DMS114 treated with DMSO at 0.1 percent for 48 hours (cell line): ENCODE data around the gene RASSF1.
A peak's percentile ranks its signal among the peaks of the same experiment; 100 is the strongest.

Source experiments
- DNase-seq: peaks from one replicate; lab custom pipeline; 2025; ENCODE audit not compliant: unreplicated experiment; lab: John Stamatoyannopoulos, UW

The RASSF1 gene

DNA sequence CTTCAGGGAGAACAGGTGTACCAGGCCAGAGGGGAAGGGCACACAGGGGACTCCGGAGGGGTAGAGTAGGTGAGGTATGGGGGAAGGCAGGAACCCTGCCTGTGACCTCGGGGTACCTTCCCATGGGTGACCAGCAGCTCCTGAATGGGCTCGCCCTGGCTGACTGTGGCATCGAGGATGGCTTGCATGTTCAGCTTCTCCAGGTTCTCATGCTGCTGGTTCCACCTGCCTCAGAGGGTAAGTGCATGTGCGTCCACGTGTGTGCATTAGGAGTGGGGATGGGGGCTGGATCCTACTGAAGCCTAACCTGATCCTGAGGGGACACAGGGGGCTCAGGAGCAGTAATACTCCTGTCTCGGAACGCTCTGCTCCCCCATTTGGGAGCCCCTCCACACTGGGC is 4.4 kb upstream of the RASSF1 start:
- no peak for DNase-seq

- DNase-seq, result no peak
These were observed 2.4 kb upstream of the RASSF1 start for GRCh38 chr3:50342813-50343633.

DNA sequence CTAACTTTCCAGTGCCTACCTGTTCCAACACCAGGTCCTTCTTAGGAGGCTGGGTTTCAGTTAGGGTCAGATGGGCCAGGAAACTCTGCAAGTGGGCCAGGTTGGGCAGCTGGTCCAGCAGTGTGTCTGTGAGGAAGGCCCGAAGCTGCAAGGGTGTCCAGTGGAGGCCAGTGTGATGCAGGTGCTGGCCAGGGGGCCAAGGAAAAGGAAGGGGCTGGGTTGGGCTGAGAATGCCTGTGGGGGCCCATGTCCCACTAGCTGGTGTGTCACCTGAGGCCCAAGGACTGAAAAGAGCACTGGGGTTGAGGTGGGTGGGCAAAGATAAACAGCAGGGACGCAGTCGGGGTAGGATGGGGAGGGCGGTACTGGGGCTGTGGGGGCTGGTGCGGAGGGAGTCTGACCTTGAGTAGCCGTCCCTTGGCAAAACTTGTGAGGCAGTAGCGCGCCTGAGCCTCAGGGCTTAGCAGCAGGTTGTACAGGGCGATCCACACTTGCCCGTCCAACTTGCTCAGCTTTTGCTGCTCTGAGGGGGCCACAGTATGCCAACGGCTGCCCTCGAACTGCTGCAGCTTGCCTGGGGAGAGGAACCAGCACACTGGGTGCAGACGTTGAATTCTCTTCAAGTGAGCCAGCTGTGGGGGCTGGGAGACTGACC is 1.5 kb upstream of the RASSF1 start:
- DNase-seq, result no peak

GRCh38 chr3:50341537-50341936 is 901 bp upstream of the RASSF1 start:
- no peak for DNase-seq

GRCh38 chr3:50340147-50340447 is 539 bp downstream of the RASSF1 start:
- DNase-seq, result no peak

DNA sequence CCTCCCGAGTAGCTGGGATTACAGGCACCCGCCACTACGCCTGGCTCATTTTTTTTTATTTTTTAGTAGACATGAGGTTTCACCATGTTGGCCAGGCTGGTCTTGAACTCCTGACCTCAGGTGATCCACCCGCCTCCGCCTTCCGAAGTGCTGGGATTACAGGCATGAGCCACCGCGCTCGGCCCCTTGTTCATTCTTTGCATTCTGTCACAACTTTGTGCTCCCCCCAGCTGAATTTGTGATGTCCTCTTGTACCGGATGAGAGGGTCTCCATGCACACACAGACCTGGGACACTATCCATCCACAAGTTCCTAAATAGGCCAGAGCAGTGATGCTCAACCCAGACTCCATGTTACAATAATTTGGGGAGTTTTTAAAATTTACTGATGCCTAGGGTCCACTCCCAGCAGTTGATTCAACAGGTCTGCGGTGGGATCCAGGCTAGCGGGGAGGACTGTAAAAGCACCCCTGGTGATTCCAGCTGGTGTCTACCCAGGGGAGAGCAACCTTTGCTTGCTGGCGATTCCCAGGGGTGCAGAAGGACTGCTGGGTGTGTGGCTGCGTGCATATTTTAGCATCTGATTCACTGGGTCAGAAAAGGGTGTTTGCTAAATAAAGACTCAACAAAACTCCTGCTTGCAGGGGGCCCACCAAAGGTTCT is 1.0 kb downstream of the RASSF1 start:
- DNase-seq, result no peak

DNA sequence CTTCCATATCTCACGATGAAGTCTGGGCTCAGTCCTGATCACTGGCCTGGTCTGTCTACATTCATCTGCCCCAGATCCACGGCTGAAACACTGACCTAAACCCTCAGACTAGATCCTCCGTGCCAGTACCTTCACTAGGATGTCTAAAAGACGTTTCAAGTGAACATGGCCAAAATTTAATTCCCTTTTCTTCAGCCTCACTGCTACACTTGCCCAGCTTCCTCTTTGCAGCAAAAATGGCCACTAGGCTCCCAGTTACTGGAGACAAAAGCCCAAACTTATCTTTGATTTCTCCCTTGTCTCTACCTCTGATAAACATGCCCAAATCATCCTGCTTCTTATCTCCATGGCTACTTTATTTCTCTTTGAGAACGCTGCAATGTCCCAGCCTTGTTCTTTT is 1.7 kb downstream of the RASSF1 start:
- DNase-seq, result no peak

DNA sequence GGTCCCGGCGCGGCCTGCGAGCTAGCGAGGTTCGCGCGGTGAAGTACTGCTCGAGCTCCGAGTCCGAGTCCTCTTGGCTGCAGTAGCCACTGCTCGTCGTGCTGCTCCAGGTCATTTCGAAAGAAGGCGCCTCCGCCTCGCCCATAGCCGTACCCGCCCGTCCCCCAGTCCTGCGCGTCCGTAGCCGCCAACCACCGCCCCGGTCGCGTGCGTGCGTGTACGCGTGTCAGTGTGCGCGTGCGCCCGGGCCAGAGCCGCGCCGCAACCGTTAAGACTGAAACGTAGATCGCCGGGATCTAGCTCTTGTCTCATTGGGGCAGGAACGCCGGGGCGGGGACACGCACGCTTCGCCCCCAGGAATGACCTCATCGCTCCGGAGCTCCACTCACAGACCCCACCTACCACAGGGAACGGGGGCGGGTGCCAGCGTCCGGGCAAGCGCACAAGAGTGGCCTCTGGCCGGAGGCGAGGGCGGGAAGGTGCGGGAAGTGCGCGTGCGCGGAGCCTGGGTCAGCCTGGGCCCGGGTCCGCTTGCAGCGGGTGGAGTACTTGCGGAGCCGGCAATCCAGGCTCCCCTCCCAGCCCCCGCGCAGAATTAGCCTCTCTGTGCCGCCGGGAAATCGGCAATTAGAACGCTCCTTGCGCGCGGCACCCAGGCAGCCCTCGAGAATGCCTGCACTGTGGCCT is 3.3 kb downstream of the RASSF1 start:
- DNase-seq, result peak; percentile 91

DNA sequence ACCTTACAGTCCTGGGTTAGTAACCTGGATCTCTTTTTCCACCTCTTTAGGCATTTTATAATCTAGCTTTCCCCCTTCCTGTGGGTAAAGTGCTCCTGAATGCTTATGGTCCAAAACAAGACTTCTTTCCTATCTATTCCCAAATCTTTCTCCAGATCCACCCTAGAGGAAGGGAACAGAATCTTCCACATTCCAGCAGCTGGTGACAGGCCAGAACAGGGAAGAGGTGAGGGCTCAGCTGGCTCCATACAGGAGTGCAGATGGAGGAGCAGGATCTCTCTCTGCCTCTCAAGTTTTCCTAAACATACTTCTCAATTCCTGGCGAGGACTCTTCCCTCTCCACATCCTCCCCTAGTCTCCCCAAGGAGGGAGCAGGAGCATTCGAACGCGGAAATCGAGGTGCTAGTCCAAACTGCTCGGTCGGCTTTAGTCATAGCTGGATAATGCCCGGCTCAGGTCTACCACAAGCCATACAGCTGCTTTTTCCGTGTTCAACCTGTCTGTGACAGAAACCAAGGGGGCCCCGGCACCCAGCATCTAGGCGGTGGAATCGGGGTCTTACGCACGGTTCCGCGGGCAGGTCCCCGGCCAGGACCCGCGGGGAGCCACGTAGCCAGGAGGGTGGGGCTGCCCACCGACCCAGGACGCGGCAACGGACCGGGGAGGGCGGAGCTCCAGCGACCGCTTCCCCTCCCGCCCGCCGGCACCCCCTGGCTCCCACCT is 4.0 kb downstream of the RASSF1 start:
- no peak for DNase-seq

DNA sequence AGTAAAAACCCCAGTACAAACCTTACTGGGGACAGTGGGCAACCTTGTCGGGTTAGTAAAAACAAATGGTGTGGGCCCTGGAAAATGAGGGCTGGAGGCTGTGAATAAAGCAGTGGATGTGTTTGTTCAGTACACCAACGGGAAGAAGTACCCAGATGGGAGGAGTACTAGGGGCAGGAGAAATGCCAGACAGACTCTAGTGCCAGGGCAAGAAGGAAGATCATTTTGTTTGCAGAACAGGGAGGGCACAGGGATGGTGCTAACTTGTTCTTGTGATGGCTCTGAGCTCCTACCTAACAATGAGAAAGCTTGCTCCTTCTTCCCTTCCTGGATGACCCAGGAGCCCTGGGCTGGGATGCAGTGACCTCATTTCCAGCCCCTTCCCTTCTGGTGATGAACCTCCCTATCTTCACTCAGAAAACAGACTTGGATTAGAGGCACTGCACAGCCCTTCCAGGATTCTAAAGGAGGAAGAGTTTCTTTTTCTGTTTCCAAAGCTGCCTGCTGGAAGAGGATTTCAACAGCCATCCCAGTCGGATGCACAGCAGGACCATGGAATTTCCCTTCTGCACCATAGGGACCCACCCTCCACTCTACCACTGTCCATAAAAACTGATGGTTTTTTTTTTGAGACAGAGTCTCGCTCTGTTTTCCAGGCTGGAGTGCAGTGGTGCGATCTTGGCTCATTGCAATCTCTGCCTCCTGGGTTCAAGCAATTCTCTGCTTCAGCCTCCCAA is 6.1 kb downstream of the RASSF1 start:
- no peak for DNase-seq

- no peak for DNase-seq
These were observed 6.8 kb downstream of the RASSF1 start for GRCh38 chr3:50333744-50334328.

- DNase-seq, result no peak
These were observed 9.2 kb downstream of the RASSF1 start for GRCh38 chr3:50331364-50331907.

DNA sequence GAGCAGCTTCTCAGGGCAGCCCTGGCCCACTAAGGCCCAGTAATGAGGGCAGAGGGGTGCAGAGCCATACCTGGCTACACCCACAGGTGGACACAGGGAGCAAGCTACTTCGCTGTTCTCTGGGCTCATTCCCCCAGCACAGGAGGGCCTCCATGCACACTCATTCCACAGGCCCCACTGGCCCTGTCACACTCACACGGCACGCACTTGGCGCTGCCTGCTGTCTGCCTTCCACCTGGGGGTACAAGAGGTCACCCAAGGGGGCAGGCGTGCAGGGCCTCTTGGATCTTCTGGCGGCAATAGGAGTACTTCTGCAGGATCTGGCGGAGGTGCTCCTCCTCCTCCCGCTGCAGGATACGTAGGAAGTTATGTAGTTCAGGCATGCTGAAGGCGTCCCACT is 10.3 kb downstream of the RASSF1 start:
- no peak for DNase-seq

- DNase-seq, result peak; percentile 77
These were observed 12.5 kb downstream of the RASSF1 start, which contains the start of gene TUSC2 for GRCh38 chr3:50327943-50328691. Gene TUSC2 (minus strand): TSS chr3:50328223. CDS start chr3:50328099, 124 bp downstream.

- no peak for DNase-seq
These were observed 13.5 kb downstream of the RASSF1 start for GRCh38 chr3:50327129-50327528.

- no peak for DNase-seq
These were observed 14.5 kb downstream of the RASSF1 start for GRCh38 chr3:50326182-50326541.

DNA sequence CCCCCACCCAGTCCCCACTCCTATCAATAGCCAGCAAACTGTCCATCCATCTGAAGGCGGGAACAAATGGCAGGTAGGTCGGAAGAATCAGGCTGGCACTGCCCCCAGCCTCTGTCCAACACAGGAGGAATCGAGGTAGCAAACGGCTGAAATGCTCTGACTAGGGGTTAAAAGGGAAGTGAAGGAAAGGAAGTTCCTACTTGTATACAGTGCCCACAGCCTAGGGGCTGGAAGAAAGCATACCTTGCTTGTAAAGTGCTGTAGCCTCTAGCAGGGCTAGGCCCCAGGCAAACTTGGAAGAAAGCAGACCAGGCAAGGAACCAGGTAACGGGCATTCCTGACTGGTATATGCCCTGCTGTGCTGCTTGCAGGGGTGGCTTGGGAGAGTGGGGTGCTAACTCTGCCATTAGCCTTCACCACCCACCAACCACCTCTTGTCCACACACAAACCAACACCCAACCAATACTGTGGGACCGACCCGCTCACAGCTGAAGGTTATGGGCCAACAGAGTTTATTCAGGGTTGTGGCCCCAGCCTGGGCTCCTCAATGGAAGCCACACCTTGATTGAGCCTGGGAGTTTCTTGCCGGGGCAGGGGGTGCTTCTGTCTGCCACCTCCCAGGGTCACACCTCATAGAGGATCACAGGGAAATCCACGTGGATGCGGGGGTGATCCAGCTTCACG is 15.0 kb downstream of the RASSF1 start:
- no peak for DNase-seq

DNA sequence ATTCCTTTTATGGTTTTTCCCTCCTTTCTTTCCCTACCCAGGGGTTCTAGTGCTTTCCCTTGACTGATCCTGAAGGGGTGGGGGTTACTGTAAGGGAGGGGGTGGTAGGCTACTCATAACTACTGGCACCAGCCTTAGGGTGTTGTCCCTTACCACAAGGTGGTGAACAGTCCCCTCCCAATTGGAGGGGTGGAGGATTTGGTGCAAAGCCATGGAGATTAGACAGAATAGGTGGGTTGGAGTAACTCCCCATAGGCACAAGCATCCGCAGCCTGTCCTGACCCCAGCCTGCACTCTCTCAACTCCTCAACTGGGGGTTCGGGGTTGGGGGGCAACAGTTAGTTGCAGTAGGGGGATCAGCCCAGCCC is 15.5 kb downstream of the RASSF1 start:
- DNase-seq, result no peak
